ENCODE results near the gene DNASE1L1. TPM values are rescaled to one million over a fixed set of nuclear protein-coding genes. Genes with fewer than 3 reads are reported as not detected.

The DNASE1L1 gene
- total RNA-seq, 1 donor from 2014 or later = 14.5 TPM

- H3K9me3 Mint-ChIP-seq = no peaks in the 10 kb centered on the region
- H3K27me3 Mint-ChIP-seq (ENCODE audit: insufficient read depth) = no peaks in the 10 kb centered on the region
- no peak for DNase-seq (ENCODE audit: low spot score)
- intact Hi-C loops (cut with micrococcal nuclease) = no loop called here
- no peaks in the 10 kb centered on the region for H3K4me1 Mint-ChIP-seq (ENCODE audit: low read depth)
- no peak overlapping the region for H3K27ac Mint-ChIP-seq
- H3K4me3 Mint-ChIP-seq = no peak overlapping the region
- H3K36me3 Mint-ChIP-seq (ENCODE audit: low read depth) = peaks cover 29% of the 10 kb centered on the region
These were observed 48.8 kb downstream of the DNASE1L1 start for GRCh38 chrX:154360155-154360713.

GRCh38 chrX:154359362-154360154 is 49.5 kb downstream of the DNASE1L1 start:
- H3K36me3 Mint-ChIP-seq (ENCODE audit: low read depth) = peaks cover 25% of the 10 kb centered on the region

GRCh38 chrX:154358829-154359228 is 50.2 kb downstream of the DNASE1L1 start:
- intact Hi-C loops (cut with micrococcal nuclease) = no loop called here
- Mint-ChIP-seq H3K36me3 (ENCODE audit: low read depth) (peaks cover 25% of the 10 kb centered on the region), H3K9me3 (no peaks in the 10 kb centered on the region), H3K27ac (no peak overlapping the region), H3K27me3 (ENCODE audit: insufficient read depth) (no peaks in the 10 kb centered on the region), H3K4me3 (no peak overlapping the region), H3K4me1 (ENCODE audit: low read depth) (no peaks in the 10 kb centered on the region)
- no peak for DNase-seq (ENCODE audit: low spot score)

More at GRCh38 chrX:154359362-154360154, 49.5 kb downstream of the DNASE1L1 start:
- Mint-ChIP-seq H3K4me3 (no peak overlapping the region), H3K4me1 (ENCODE audit: low read depth) (no peaks in the 10 kb centered on the region), H3K27me3 (ENCODE audit: insufficient read depth) (no peaks in the 10 kb centered on the region), H3K9me3 (no peaks in the 10 kb centered on the region), H3K27ac (no peak overlapping the region)
- intact Hi-C loops (cut with micrococcal nuclease) = no loop called here
- DNase-seq (ENCODE audit: low spot score) = no peak

- Mint-ChIP-seq H3K27ac (no peak overlapping the region), H3K9me3 (no peaks in the 10 kb centered on the region), H3K36me3 (ENCODE audit: low read depth) (peaks cover 23% of the 10 kb centered on the region), H3K4me1 (ENCODE audit: low read depth) (no peaks in the 10 kb centered on the region), H3K27me3 (ENCODE audit: insufficient read depth) (no peaks in the 10 kb centered on the region), H3K4me3 (no peak overlapping the region)
- intact Hi-C loops (cut with micrococcal nuclease) = no loop called here
- DNase-seq (ENCODE audit: low spot score) = no peak
These were observed 51.0 kb downstream of the DNASE1L1 start for GRCh38 chrX:154358011-154358410.

- Mint-ChIP-seq H3K4me3 (no peak overlapping the region), H3K36me3 (ENCODE audit: low read depth) (peaks cover 19% of the 10 kb centered on the region), H3K4me1 (ENCODE audit: low read depth) (no peaks in the 10 kb centered on the region), H3K27ac (no peak overlapping the region), H3K27me3 (ENCODE audit: insufficient read depth) (no peaks in the 10 kb centered on the region), H3K9me3 (no peaks in the 10 kb centered on the region)
- intact Hi-C loops (cut with micrococcal nuclease) = no loop called here
- no peak for DNase-seq (ENCODE audit: low spot score)
These were observed 51.8 kb downstream of the DNASE1L1 start for GRCh38 chrX:154357205-154357604.

- Mint-ChIP-seq H3K9me3 (no peaks in the 10 kb centered on the region), H3K4me3 (no peak overlapping the region), H3K4me1 (ENCODE audit: low read depth) (no peaks in the 10 kb centered on the region), H3K27ac (no peak overlapping the region), H3K36me3 (ENCODE audit: low read depth) (peaks cover 20% of the 10 kb centered on the region), H3K27me3 (ENCODE audit: insufficient read depth) (no peaks in the 10 kb centered on the region)
- intact Hi-C loops (cut with micrococcal nuclease) = no loop called here
- DNase-seq (ENCODE audit: low spot score) = no peak
These were observed 52.5 kb downstream of the DNASE1L1 start for GRCh38 chrX:154356596-154356995.

- Mint-ChIP-seq H3K36me3 (ENCODE audit: low read depth) (peaks cover 18% of the 10 kb centered on the region), H3K4me1 (ENCODE audit: low read depth) (no peaks in the 10 kb centered on the region), H3K27me3 (ENCODE audit: insufficient read depth) (no peaks in the 10 kb centered on the region), H3K4me3 (no peak overlapping the region), H3K9me3 (no peaks in the 10 kb centered on the region), H3K27ac (no peak overlapping the region)
- intact Hi-C loops (cut with micrococcal nuclease) = no loop called here
- no peak for DNase-seq (ENCODE audit: low spot score)
These were observed 53.3 kb downstream of the DNASE1L1 start for GRCh38 chrX:154355776-154356140.

- Mint-ChIP-seq H3K27me3 (ENCODE audit: insufficient read depth) (no peaks in the 10 kb centered on the region), H3K4me1 (ENCODE audit: low read depth) (no peaks in the 10 kb centered on the region), H3K36me3 (ENCODE audit: low read depth) (peaks cover 15% of the 10 kb centered on the region), H3K4me3 (no peak overlapping the region), H3K9me3 (no peaks in the 10 kb centered on the region), H3K27ac (no peak overlapping the region)
- DNase-seq (ENCODE audit: low spot score) = no peak
- intact Hi-C loops (cut with micrococcal nuclease) = no loop called here
These were observed 53.8 kb downstream of the DNASE1L1 start for GRCh38 chrX:154355094-154355775.

GRCh38 chrX:154354516-154354915 is 54.5 kb downstream of the DNASE1L1 start:
- Mint-ChIP-seq H3K27me3 (ENCODE audit: insufficient read depth) (no peaks in the 10 kb centered on the region), H3K9me3 (no peaks in the 10 kb centered on the region), H3K36me3 (ENCODE audit: low read depth) (peaks cover 16% of the 10 kb centered on the region), H3K27ac (no peak overlapping the region), H3K4me1 (ENCODE audit: low read depth) (no peaks in the 10 kb centered on the region), H3K4me3 (no peak overlapping the region)
- no peak for DNase-seq (ENCODE audit: low spot score)
- intact Hi-C loops (cut with micrococcal nuclease) = no loop called here

- no peaks in the 10 kb centered on the region for H3K9me3 Mint-ChIP-seq
- H3K4me1 Mint-ChIP-seq (ENCODE audit: low read depth) = no peaks in the 10 kb centered on the region
- no peak overlapping the region for H3K27ac Mint-ChIP-seq
- peaks cover 16% of the 10 kb centered on the region for H3K36me3 Mint-ChIP-seq (ENCODE audit: low read depth)
- no peak overlapping the region for H3K4me3 Mint-ChIP-seq
- intact Hi-C loops (cut with micrococcal nuclease) = no loop called here
- H3K27me3 Mint-ChIP-seq (ENCODE audit: insufficient read depth) = no peaks in the 10 kb centered on the region
- no peak for DNase-seq (ENCODE audit: low spot score)
These were observed 55.0 kb downstream of the DNASE1L1 start for GRCh38 chrX:154354013-154354412.

GRCh38 chrX:154353172-154353843 is 55.7 kb downstream of the DNASE1L1 start:
- Mint-ChIP-seq H3K27ac (no peak overlapping the region), H3K4me3 (no peak overlapping the region), H3K27me3 (ENCODE audit: insufficient read depth) (no peaks in the 10 kb centered on the region), H3K4me1 (ENCODE audit: low read depth) (no peaks in the 10 kb centered on the region), H3K9me3 (no peaks in the 10 kb centered on the region), H3K36me3 (ENCODE audit: low read depth) (peaks cover 13% of the 10 kb centered on the region)
- DNase-seq (ENCODE audit: low spot score) = no peak
- intact Hi-C loops (cut with micrococcal nuclease) = no loop called here

- Mint-ChIP-seq H3K27ac (peak overlapping the region; percentile 48), H3K36me3 (ENCODE audit: low read depth) (peaks cover 12% of the 10 kb centered on the region), H3K4me3 (no peak overlapping the region), H3K9me3 (no peaks in the 10 kb centered on the region), H3K27me3 (ENCODE audit: insufficient read depth) (no peaks in the 10 kb centered on the region), H3K4me1 (ENCODE audit: low read depth) (peaks cover 2% of the 10 kb centered on the region)
- DNase-seq (ENCODE audit: low spot score) = no peak
- intact Hi-C loops (cut with micrococcal nuclease) = no loop called here
These were observed 56.6 kb downstream of the DNASE1L1 start for GRCh38 chrX:154352466-154352865.

GRCh38 chrX:154352012-154352401 is 57.0 kb downstream of the DNASE1L1 start:
- H3K4me1 Mint-ChIP-seq (ENCODE audit: low read depth) = peaks cover 6% of the 10 kb centered on the region
- intact Hi-C loops (cut with micrococcal nuclease) = no loop called here
- H3K27ac Mint-ChIP-seq = peak overlapping the region; percentile 48
- H3K9me3 Mint-ChIP-seq = no peaks in the 10 kb centered on the region
- H3K27me3 Mint-ChIP-seq (ENCODE audit: insufficient read depth) = no peaks in the 10 kb centered on the region
- no peak for DNase-seq (ENCODE audit: low spot score)
- no peak overlapping the region for H3K4me3 Mint-ChIP-seq
- H3K36me3 Mint-ChIP-seq (ENCODE audit: low read depth) = peaks cover 15% of the 10 kb centered on the region
